ENCODE results near the gene TEAD2.
A peak's percentile ranks its signal among the peaks of the same experiment; 100 is the strongest.

Gene TEAD2

GRCh38 chr19:49362048-49362928 is at the start of gene TEAD2:
Gene TEAD2 (minus strand): TSS chr19:49362416. CDS start chr19:49360075, 2,341 bp downstream.
- peak; percentile 8 for DNase-seq

- no peak for DNase-seq
Measured at GRCh38 chr19:49411681-49412326, 49.6 kb upstream of the TEAD2 start.

- DNase-seq, result peak; percentile 63
Measured at GRCh38 chr19:49409441-49410029, 47.3 kb upstream of the TEAD2 start.

- no peak for DNase-seq
Measured at GRCh38 chr19:49408816-49409440, 46.7 kb upstream of the TEAD2 start.

GRCh38 chr19:49407482-49408015 is 45.3 kb upstream of the TEAD2 start:
- DNase-seq, result no peak

GRCh38 chr19:49407079-49407478 is 44.9 kb upstream of the TEAD2 start:
- DNase-seq, result no peak

- no peak for DNase-seq
Measured at GRCh38 chr19:49403404-49404187, 41.4 kb upstream of the TEAD2 start.

- DNase-seq, result no peak
Measured at GRCh38 chr19:49400029-49400428, 37.8 kb upstream of the TEAD2 start.

GRCh38 chr19:49398931-49399330 is 36.7 kb upstream of the TEAD2 start:
- DNase-seq, result no peak

GRCh38 chr19:49398001-49398615 is 35.9 kb upstream of the TEAD2 start:
- DNase-seq, result no peak

GRCh38 chr19:49396738-49397505 is 34.7 kb upstream of the TEAD2 start:
- no peak for DNase-seq

GRCh38 chr19:49395581-49396407 is 33.6 kb upstream of the TEAD2 start:
- no peak for DNase-seq

GRCh38 chr19:49393881-49394280 is 31.7 kb upstream of the TEAD2 start:
- no peak for DNase-seq

GRCh38 chr19:49391581-49392399 is 29.6 kb upstream of the TEAD2 start:
- peak; percentile 76 for DNase-seq

GRCh38 chr19:49390929-49391359 is 28.7 kb upstream of the TEAD2 start:
- no peak for DNase-seq

GRCh38 chr19:49390131-49390928 is 28.1 kb upstream of the TEAD2 start:
- no peak for DNase-seq

- no peak for DNase-seq
Measured at GRCh38 chr19:49389406-49389805, 27.2 kb upstream of the TEAD2 start.

GRCh38 chr19:49387936-49388372 is 25.7 kb upstream of the TEAD2 start, which contains the start of gene KASH5:
Gene KASH5 (plus strand): TSS chr19:49388249. CDS start chr19:49390884, 2,635 bp downstream.
- DNase-seq, result peak; percentile 92
